ENCODE data around the gene CCDC110. TPM values are rescaled to one million over a fixed set of nuclear protein-coding genes. Genes with fewer than 3 reads are reported as not detected.

CCDC110 gene
- total RNA-seq, 1 donor from 2014 or later = 2.3 TPM

GRCh38 chr4:185437809-185438208 is 33.7 kb downstream of the CCDC110 start:
- H3K4me1 Mint-ChIP-seq (ENCODE audit: low read depth) = peaks cover 3% of the 10 kb centered on the region
- no peaks in the 10 kb centered on the region for H3K9me3 Mint-ChIP-seq (ENCODE audit: low read depth)
- H3K27me3 Mint-ChIP-seq (ENCODE audit: low read depth) = no peaks in the 10 kb centered on the region
- H3K36me3 Mint-ChIP-seq (ENCODE audit: low read depth) = no peaks in the 10 kb centered on the region
- no peak for TF ChIP-seq CTCF (IDR thresholded peaks at IDR 0.05)
- no peak for DNase-seq (ENCODE audit: low spot score)
- no peak overlapping the region for H3K4me3 Mint-ChIP-seq (ENCODE audit: unreplicated experiment)
- H3K27ac Mint-ChIP-seq (ENCODE audit: unreplicated experiment) = no peak overlapping the region

GRCh38 chr4:185435466-185435865 is 36.1 kb downstream of the CCDC110 start:
- Mint-ChIP-seq H3K4me1 (ENCODE audit: low read depth) (peaks cover 3% of the 10 kb centered on the region), H3K9me3 (ENCODE audit: low read depth) (no peaks in the 10 kb centered on the region), H3K4me3 (ENCODE audit: unreplicated experiment) (no peak overlapping the region), H3K27ac (ENCODE audit: unreplicated experiment) (no peak overlapping the region), H3K36me3 (ENCODE audit: low read depth) (no peaks in the 10 kb centered on the region), H3K27me3 (ENCODE audit: low read depth) (no peaks in the 10 kb centered on the region)
- no peak for TF ChIP-seq CTCF (IDR thresholded peaks at IDR 0.05)
- DNase-seq (ENCODE audit: low spot score) = no peak

- TF ChIP-seq CTCF (IDR thresholded peaks at IDR 0.05) = no peak
- Mint-ChIP-seq H3K27ac (ENCODE audit: unreplicated experiment) (no peak overlapping the region), H3K27me3 (ENCODE audit: low read depth) (no peaks in the 10 kb centered on the region), H3K9me3 (ENCODE audit: low read depth) (no peaks in the 10 kb centered on the region), H3K4me1 (ENCODE audit: low read depth) (peaks cover 15% of the 10 kb centered on the region), H3K4me3 (ENCODE audit: unreplicated experiment) (no peak overlapping the region), H3K36me3 (ENCODE audit: low read depth) (no peaks in the 10 kb centered on the region)
- no peak for DNase-seq (ENCODE audit: low spot score)
These were observed 41.9 kb downstream of the CCDC110 start for GRCh38 chr4:185429660-185430059.

GRCh38 chr4:185426960-185427688 is 44.4 kb downstream of the CCDC110 start:
- H3K27me3 Mint-ChIP-seq (ENCODE audit: low read depth) = no peaks in the 10 kb centered on the region
- peaks cover 34% of the 10 kb centered on the region for H3K4me1 Mint-ChIP-seq (ENCODE audit: low read depth)
- DNase-seq (ENCODE audit: low spot score) = no peak
- TF ChIP-seq CTCF (IDR thresholded peaks at IDR 0.05) = no peak
- no peaks in the 10 kb centered on the region for H3K9me3 Mint-ChIP-seq (ENCODE audit: low read depth)
- no peaks in the 10 kb centered on the region for H3K36me3 Mint-ChIP-seq (ENCODE audit: low read depth)
- peak overlapping the region; percentile 32 for H3K4me3 Mint-ChIP-seq (ENCODE audit: unreplicated experiment)
- no peak overlapping the region for H3K27ac Mint-ChIP-seq (ENCODE audit: unreplicated experiment)

GRCh38 chr4:185425647-185426352 is 45.7 kb downstream of the CCDC110 start, which contains the start of gene UFSP2:
UFSP2 (minus strand) TSS chr4:185425964; CDS start chr4:185425868, 96 bp downstream.
- H3K4me1 Mint-ChIP-seq (ENCODE audit: low read depth) = peaks cover 43% of the 10 kb centered on the region
- H3K9me3 Mint-ChIP-seq (ENCODE audit: low read depth) = no peaks in the 10 kb centered on the region
- H3K27me3 Mint-ChIP-seq (ENCODE audit: low read depth) = no peaks in the 10 kb centered on the region
- H3K4me3 Mint-ChIP-seq (ENCODE audit: unreplicated experiment) = peak within 1 kb of the TSS; percentile 84
- peak within 1 kb of the TSS; percentile 99 for H3K27ac Mint-ChIP-seq (ENCODE audit: unreplicated experiment)
- DNase-seq (ENCODE audit: low spot score) = peak; percentile 96
- TF ChIP-seq CTCF (IDR thresholded peaks at IDR 0.05) = no peak
- H3K36me3 Mint-ChIP-seq (ENCODE audit: low read depth) = peaks cover 7% of the 10 kb centered on the region
